ENCODE data around the gene ROR2.

Gene ROR2

GRCh38 chr9:91681461-91682305 lies 268.3 kb downstream of the ROR2 start:
- TF ChIP-seq BACH2 (CRISPR knock-in tag; IDR thresholded peaks at IDR 0.05; ENCODE audit: borderline replicate concordance): no peak
- TF ChIP-seq RARB (CRISPR knock-in tag; IDR thresholded peaks at IDR 0.05): no peak
- TF ChIP-seq OSR1 (CRISPR knock-in tag; IDR thresholded peaks at IDR 0.05): no peak
- ATAC-seq: peak; percentile 99

- TF ChIP-seq ZNF565 (CRISPR knock-in tag; conservative IDR thresholded peaks at IDR 0.05; ENCODE audit: low read depth): no peak
- no peak for TF ChIP-seq OSR1 (CRISPR knock-in tag; IDR thresholded peaks at IDR 0.05)
- no peak for TF ChIP-seq GLIS3 (CRISPR knock-in tag; IDR thresholded peaks at IDR 0.05)
- TF ChIP-seq TCF4 (CRISPR knock-in tag; IDR thresholded peaks at IDR 0.05; ENCODE audit: borderline replicate concordance): no peak
- TF ChIP-seq ZNF8 (CRISPR knock-in tag; IDR thresholded peaks at IDR 0.05): no peak
- no peak for TF ChIP-seq ZFP30 (CRISPR knock-in tag; IDR thresholded peaks at IDR 0.05)
- TF ChIP-seq RARB (CRISPR knock-in tag; IDR thresholded peaks at IDR 0.05): no peak
- no peak for TF ChIP-seq POU6F1 (CRISPR knock-in tag; IDR thresholded peaks at IDR 0.05; ENCODE audit: borderline replicate concordance, low read depth)
- TF ChIP-seq ZNF70 (CRISPR knock-in tag; IDR thresholded peaks at IDR 0.05): no peak
- no peak for TF ChIP-seq ESRRG (CRISPR knock-in tag; IDR thresholded peaks at IDR 0.05)
- no peak for TF ChIP-seq ARNTL (CRISPR knock-in tag; IDR thresholded peaks at IDR 0.05; ENCODE audit: borderline replicate concordance, low read depth)
- no peak for TF ChIP-seq TSHZ2 (CRISPR knock-in tag; IDR thresholded peaks at IDR 0.05)
- TF ChIP-seq TOX (CRISPR knock-in tag; IDR thresholded peaks at IDR 0.05; ENCODE audit: borderline replicate concordance): no peak
- no peak for TF ChIP-seq PATZ1 (CRISPR knock-in tag; IDR thresholded peaks at IDR 0.05; ENCODE audit: borderline replicate concordance)
- ATAC-seq: no peak
Measured at GRCh38 chr9:91680998-91681397, 269.0 kb downstream of the ROR2 start.

- no peak for TF ChIP-seq SNAI2 (CRISPR knock-in tag; IDR thresholded peaks at IDR 0.05)
- no peak for ATAC-seq
Measured at GRCh38 chr9:91680106-91680505, 269.9 kb downstream of the ROR2 start.

GRCh38 chr9:91678807-91679580 lies 271.0 kb downstream of the ROR2 start:
- no peak for ATAC-seq
- TF ChIP-seq ZNF70 (CRISPR knock-in tag; IDR thresholded peaks at IDR 0.05): no peak

- no peak for ATAC-seq
- TF ChIP-seq TSHZ2 (CRISPR knock-in tag; IDR thresholded peaks at IDR 0.05): peak; percentile 69; the same call in 1 of the 2 replicates
- TF ChIP-seq ZNF565 (CRISPR knock-in tag; conservative IDR thresholded peaks at IDR 0.05; ENCODE audit: low read depth): no peak
- TF ChIP-seq SNAI2 (CRISPR knock-in tag; IDR thresholded peaks at IDR 0.05): no peak
- TF ChIP-seq CREB5 (CRISPR knock-in tag; IDR thresholded peaks at IDR 0.05; ENCODE audit: low read depth): no peak
- TF ChIP-seq BACH2 (CRISPR knock-in tag; IDR thresholded peaks at IDR 0.05; ENCODE audit: borderline replicate concordance): no peak
- no peak for TF ChIP-seq ARNTL (CRISPR knock-in tag; IDR thresholded peaks at IDR 0.05; ENCODE audit: borderline replicate concordance, low read depth)
- TF ChIP-seq OSR1 (CRISPR knock-in tag; IDR thresholded peaks at IDR 0.05): no peak
- TF ChIP-seq ZC3H10 (CRISPR knock-in tag; IDR thresholded peaks at IDR 0.05): no peak
- peak; percentile 77; the same call in 1 of the 2 replicates for TF ChIP-seq PATZ1 (CRISPR knock-in tag; IDR thresholded peaks at IDR 0.05; ENCODE audit: borderline replicate concordance)
Measured at GRCh38 chr9:91677822-91678436, 272.1 kb downstream of the ROR2 start.

Measured in SK-N-SH treated with all-trans-retinoic acid at 6 μM for 48 hours (cell line).